ENCODE measurements around the gene EEF1AKMT3. TPM values are rescaled to one million over a fixed set of nuclear protein-coding genes. Genes with fewer than 3 reads are reported as not detected.
"Not testable (repeated sequence)": the region's sequence is repeated elsewhere in the genome, so short reads cannot be mapped to it uniquely, and the experiment has no call there.

EEF1AKMT3 gene
- polyA plus RNA-seq, 4 donors: 9.7 to 15.1 (median 12.1) TPM

- no peak for DNase-seq (ENCODE audit: low read depth in 4 of 4, low spot score in 3 of 4)
Observed at GRCh38 chr12:57813971-57814772, 41.8 kb downstream of the EEF1AKMT3 start.

DNA sequence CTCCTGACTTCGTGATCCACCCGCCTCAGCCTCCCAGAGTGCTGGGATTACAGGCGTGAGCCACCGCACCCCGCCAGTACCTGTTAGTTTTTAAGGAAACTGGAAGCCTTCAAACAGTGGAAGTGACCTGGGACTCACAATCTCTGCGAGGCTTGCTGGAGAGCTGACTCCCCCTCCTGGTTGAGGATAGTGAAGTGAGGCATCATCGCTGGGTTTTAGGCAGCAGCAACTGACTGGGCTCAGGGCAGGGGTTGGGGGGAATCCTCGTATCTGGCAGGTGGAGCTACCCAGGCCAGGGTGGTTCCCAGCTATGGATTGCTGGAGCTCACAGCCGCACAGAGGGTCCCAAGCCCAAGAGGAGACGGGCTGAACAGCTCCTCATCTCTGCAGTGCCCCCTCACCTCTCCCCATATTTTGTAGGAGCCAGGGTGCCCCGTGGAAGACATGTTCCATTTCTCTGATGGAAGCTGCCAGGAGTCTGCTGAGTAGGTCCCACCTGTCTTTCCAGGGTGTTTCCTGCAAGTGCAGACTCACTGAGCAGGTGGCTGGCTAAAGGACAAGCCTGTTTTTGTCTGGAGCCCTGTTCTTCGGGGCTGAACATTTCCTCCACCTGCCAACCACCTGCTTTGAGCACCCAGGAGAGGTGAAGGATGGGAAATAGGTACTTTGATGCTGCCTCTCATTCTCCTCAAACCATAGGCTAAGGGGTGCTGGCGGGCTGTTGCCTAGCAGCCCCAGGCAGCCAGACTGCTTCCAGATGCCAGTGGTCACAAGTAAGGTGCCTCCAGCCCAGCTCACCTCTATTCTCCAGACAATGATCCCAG is 43.0 kb downstream of the EEF1AKMT3 start:
- no peak for DNase-seq (ENCODE audit: low read depth in 4 of 4, low spot score in 3 of 4)

DNA sequence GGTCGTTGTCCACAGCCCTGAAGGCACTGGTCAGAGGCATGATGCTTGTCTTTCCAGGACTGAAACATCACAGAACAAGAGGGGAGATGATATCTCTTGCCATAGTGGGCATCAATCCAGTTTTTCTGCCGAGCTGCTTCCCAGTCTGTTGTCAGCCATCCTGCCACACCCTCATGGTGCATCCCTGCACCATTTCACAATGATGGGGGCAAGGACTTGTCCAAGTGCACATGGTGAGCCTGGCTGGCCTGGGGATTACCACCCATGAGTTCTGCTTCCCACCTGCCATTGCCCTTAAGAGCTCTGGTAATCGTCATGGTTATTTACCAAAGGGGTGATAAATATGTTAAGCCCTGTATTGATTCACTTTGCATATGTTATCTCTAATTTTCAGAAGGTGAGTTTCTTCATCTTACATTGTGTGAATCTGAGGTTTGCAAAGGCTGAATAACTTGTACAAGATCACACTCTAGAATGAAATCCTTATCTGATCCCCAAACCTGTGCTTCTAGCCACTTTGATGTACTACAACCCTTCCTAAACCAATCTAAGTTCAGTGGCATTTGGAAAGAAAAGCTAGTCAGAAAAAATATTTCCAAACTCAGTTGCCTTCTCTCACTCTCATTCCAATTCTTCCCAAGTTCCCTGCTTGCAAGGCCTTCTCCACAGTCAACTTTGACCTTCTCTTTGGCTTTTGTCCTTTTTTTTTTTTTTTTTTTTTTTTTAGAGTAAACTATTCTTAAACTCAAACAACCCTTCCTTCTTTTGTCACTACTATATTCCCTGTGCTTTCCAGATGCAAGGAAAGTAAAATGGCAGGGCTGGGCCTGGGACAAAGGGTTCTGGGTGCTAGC is 43.8 kb downstream of the EEF1AKMT3 start:
- DNase-seq (ENCODE audit: low read depth in 4 of 4, low spot score in 3 of 4): no peak

DNA sequence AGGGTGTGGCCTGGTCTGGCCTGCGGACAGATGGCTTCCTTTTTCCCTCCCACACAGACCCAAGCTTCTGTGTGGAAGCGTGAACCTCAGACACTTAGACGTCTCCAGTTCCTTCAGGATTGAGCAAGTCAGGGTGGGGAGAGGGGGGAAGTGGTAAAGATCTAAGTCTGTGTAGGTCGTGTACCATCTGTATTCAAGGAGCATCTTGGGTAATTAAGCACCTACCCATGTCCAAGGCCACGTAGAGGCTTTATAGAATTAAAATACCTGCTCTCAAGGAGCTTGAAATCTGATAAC is 44.4 kb downstream of the EEF1AKMT3 start:
- DNase-seq (ENCODE audit: low read depth in 4 of 4, low spot score in 3 of 4): no peak

GRCh38 chr12:57817261-57817989 is 45.0 kb downstream of the EEF1AKMT3 start:
- no peak for DNase-seq (ENCODE audit: low read depth in 4 of 4, low spot score in 3 of 4)

DNA sequence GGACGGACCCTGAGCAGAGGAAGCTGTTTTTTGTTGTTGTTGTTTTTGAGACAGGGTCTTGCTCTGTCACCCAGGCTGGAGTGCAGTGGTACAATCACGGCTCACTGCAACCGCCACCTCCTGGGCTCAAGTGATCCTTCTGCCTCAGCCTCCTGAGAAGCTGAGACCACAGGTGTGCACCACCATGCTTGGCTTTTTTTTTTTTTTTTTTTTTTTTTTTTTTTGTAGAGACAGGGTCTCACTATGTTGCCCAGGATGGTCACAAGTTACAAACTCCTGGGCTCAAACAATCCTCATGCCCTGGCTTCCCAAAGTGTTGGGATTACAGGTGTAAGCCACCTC is 45.5 kb downstream of the EEF1AKMT3 start:
- DNase-seq (ENCODE audit: low read depth in 4 of 4, low spot score in 3 of 4): not testable (repeated sequence)

- DNase-seq (ENCODE audit: low read depth in 4 of 4, low spot score in 3 of 4): not testable (repeated sequence)
Observed at GRCh38 chr12:57820119-57820518, 47.7 kb downstream of the EEF1AKMT3 start.

DNA sequence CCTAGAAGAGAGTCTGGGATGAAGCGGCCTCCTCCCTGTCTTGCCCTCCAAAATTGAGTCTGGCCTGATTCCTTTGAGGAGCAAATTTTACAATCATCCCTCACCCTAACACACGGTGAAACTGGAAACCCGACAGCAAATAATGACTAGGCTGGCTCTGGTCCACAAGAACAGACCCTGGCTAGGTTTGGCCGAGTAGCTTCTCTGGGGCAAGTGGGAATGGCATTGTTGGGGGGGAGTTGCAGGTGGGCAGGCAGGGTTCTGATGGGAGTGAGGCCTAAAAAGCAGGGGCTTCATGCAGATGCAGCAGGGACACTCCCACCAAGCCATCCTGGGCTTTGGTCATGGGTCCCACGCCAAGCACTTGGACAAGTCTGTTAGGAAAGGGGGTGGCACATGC is 48.6 kb downstream of the EEF1AKMT3 start:
- DNase-seq (ENCODE audit: low read depth in 4 of 4, low spot score in 3 of 4): not testable (repeated sequence)

DNA sequence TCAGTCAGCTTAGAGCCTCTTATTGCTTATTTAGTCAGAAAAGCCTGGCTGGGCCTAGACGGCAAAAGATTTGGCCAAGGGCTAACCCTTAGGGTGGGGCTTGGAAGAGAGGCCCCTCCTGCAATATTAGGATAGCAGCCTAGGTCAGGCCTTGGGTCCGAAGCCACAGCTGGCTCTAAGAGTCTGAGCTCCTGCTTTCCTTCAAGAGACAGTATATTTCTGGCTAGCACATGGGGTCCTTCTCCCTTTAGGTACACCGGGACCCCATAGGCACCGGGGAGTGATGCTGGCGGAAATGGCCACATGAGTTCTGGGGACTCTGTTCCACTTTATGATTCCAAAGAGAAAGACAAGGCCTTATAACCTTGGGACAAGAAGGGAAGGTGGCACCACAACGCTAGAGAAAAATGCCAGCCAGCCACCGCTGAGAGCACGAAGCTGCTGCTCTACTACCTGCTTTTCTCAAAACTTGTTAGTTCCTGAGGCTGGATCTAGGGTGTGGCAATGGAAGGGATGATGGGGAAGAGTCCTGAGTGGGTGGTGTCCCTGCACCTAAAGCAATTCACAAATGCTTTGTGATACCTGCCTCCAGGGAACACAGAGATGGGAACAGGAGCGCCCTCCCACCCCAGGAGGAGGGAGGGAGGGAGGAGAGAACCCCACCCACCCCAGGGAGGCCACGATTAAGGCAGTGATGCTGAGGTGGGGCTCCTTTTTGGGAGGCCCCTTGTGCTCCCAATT is 49.2 kb downstream of the EEF1AKMT3 start:
- DNase-seq (ENCODE audit: low read depth in 4 of 4, low spot score in 3 of 4): no peak

DNA sequence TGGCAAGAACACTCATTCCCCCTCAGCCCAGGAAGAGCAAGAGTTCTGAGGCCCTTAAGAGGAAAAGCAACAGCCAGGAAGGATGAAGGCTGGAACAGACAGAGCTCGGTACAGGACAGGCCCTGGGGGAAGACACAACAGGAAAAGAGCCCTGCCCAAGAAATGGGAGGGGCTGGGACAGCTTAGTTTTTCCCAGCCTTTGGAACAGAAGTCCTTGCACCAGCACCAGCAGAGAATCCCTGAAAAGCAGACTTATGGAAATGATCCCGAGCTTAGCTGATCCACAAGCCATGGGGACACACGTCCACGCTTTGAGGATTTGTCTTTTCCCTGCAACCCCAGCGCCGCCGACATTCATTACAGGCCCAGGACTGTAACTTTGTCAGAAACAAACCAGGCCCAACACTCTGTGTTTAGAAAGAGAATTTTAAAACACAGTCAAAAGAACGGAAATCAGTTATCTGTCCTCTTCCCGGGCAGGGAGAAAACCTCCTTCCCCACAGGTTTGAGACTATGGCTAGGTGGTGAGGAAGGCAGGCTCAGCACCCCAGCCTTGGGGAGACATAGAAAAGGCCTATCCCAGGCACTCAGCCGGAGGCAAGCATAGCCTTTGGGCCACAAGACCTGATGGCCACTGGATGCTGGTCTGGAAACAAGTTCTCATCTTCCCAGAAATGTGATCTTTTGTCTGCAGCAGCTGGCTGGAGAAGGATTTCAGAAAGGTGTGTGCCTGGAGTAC is 50.1 kb downstream of the EEF1AKMT3 start:
- DNase-seq (ENCODE audit: low read depth in 4 of 4, low spot score in 3 of 4): no peak

DNA sequence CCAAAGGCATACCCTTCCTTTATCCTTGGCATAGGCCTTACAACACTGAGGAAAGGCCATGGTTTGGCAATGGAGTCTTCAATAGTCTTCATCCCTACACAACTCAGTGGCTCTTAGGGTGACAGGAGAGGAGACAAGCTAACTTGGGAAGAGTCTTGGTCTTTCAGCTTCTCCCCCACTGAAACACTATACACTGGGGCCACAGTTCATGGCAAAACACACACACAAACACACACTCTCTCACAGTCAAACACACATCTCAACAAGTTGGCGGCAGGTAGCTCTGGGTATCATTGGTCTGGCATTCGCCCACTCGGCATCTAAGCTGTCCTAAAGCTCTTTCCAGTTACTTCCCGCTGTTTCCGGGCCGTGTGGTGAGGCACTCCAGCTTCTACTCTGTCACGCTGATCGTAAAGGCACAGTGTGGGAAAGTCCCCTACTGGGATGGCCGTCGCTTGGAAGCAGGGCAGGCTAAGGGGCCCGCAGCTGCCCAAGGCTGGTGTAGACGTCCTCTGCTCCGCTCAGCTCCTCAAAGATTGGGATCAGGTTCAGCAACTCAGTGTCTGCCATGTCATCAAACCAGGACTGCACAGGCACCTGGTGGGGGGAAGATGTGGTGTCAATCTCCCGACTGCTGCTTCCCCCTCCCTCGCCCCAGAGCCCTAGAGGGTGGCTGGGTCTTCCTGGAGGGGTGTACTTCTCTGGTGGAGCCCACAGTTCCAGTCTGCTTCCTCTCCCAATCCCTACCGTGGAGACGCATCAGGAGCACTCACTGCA is 50.9 kb downstream of the EEF1AKMT3 start:
- DNase-seq (ENCODE audit: low read depth in 4 of 4, low spot score in 3 of 4): no peak

GRCh38 chr12:57823908-57824640 is 51.7 kb downstream of the EEF1AKMT3 start:
- DNase-seq (ENCODE audit: low read depth in 4 of 4, low spot score in 3 of 4): no peak

DNA sequence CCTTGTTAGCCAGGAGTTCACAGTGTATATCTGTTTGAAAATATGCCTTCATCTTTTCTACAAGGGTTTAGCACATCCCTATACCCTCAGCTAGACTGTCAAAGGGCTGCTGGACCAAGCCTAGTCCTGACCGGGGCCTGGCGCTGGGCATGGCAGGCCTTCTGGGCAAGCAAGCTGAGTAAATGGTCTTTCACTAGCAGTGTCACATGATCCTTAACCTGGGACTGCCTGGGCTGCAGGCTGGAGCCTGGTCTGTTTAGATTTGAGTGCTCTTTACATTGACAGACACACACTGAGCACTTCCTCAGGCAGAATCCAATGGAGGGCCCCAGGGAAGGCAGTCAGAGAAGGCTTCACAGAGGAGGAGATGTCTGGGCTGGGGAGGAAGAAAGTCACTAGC is 53.0 kb downstream of the EEF1AKMT3 start:
- no peak for DNase-seq (ENCODE audit: low read depth in 4 of 4, low spot score in 3 of 4)

- DNase-seq (ENCODE audit: low read depth in 4 of 4, low spot score in 3 of 4): no peak
Observed at GRCh38 chr12:57826400-57826799, 54.0 kb downstream of the EEF1AKMT3 start.

GRCh38 chr12:57826966-57827365 is 54.6 kb downstream of the EEF1AKMT3 start:
- no peak for DNase-seq (ENCODE audit: low read depth in 4 of 4, low spot score in 3 of 4)

GRCh38 chr12:57829025-57829777 is 56.8 kb downstream of the EEF1AKMT3 start:
- no peak for DNase-seq (ENCODE audit: low read depth in 4 of 4, low spot score in 3 of 4)

GRCh38 chr12:57830393-57830792 is 58.0 kb downstream of the EEF1AKMT3 start:
- DNase-seq (ENCODE audit: low read depth in 4 of 4, low spot score in 3 of 4): no peak
